Activated B cell treated with CpG ODN at 0.5 μM for 24 hours (primary cell): ENCODE data around the gene SPRY1. TPM values are rescaled to one million over a fixed set of nuclear protein-coding genes. Genes with fewer than 3 reads are reported as not detected.

Experiments used
- ATAC-seq: fragments of 200-7000 bp; cut with Tn5 transposase; one replicate; pipeline ENCODE4 v1.10.0; 2021; ENCODE audit warnings: low read depth, mild to moderate bottlenecking, moderate library complexity
- CTCF ChIA-PET: fragments of 350-600 bp; sonication (Branson Sonifier 250); formaldehyde crosslinking; loops from one replicate; lab custom pipeline; 2021; ENCODE audit warnings: antibody characterized with exemption; lab: Charles Lee
- POLR2A ChIA-PET: fragments of 350-600 bp; sonication (Branson Sonifier 250); formaldehyde crosslinking; loops from one replicate; lab custom pipeline; 2021; ENCODE audit warnings: antibody characterized with exemption; lab: Charles Lee
- DNase-seq: peaks from one replicate; pipeline ENCODE4 v3.0.0; 2022
- H3K27ac Mint-ChIP-seq: one replicate; pipeline ENCODE4 v1.8.0; 2020; ENCODE audit warnings: mixed read lengths
- H3K27me3 Mint-ChIP-seq: one replicate; pipeline ENCODE4 v1.8.0; 2021; ENCODE audit warnings: mixed read lengths
- H3K36me3 Mint-ChIP-seq: one replicate; pipeline ENCODE4 v1.8.0; 2021; ENCODE audit warnings: low read depth, mixed read lengths
- H3K4me1 Mint-ChIP-seq: one replicate; pipeline ENCODE4 v1.8.0; 2021; ENCODE audit warnings: mixed read lengths
- H3K4me3 Mint-ChIP-seq: one replicate; pipeline ENCODE4 v1.8.0; 2020; ENCODE audit warnings: mild to moderate bottlenecking, mixed read lengths
- H3K9me3 Mint-ChIP-seq: one replicate; pipeline ENCODE4 v1.8.0; 2020; ENCODE audit warnings: mixed read lengths
- intact Hi-C: fragments of 100-400 bp; cut with micrococcal nuclease; formaldehyde crosslinking; loops from one replicate; pipeline ENCODE4 v1.15.1; 2024
- total RNA-seq: library from RNA; stranded (reverse); gene quantifications from 2 replicates; pipeline ENCODE4 v1.2.3, GENCODE V29; 2022
- TF ChIP-seq, protein P1 (sequence below): fragments of 200-600 bp; IDR thresholded peaks from one replicate; pipeline ENCODE4 v1.8.0; 2022; ENCODE audit warnings: antibody characterized with exemption, mild to moderate bottlenecking

SPRY1 gene
- total RNA-seq, 1 donor from 2014 or later, result 4.1 TPM

GRCh38 chr4:123412700-123413512 is 16.3 kb downstream of the SPRY1 start:
- intact Hi-C loops, result no loop called here
- no peak for ATAC-seq
- ChIA-PET POLR2A (no interaction called here), CTCF (no interaction called here)
- no peak overlapping the region for H3K4me3 Mint-ChIP-seq
- TF ChIP-seq, protein P1, sequence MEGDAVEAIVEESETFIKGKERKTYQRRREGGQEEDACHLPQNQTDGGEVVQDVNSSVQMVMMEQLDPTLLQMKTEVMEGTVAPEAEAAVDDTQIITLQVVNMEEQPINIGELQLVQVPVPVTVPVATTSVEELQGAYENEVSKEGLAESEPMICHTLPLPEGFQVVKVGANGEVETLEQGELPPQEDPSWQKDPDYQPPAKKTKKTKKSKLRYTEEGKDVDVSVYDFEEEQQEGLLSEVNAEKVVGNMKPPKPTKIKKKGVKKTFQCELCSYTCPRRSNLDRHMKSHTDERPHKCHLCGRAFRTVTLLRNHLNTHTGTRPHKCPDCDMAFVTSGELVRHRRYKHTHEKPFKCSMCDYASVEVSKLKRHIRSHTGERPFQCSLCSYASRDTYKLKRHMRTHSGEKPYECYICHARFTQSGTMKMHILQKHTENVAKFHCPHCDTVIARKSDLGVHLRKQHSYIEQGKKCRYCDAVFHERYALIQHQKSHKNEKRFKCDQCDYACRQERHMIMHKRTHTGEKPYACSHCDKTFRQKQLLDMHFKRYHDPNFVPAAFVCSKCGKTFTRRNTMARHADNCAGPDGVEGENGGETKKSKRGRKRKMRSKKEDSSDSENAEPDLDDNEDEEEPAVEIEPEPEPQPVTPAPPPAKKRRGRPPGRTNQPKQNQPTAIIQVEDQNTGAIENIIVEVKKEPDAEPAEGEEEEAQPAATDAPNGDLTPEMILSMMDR, result no peak
- no peaks in the 10 kb centered on the region for H3K36me3 Mint-ChIP-seq
- H3K9me3 Mint-ChIP-seq, result no peaks in the 10 kb centered on the region
- H3K27ac Mint-ChIP-seq, result no peak overlapping the region
- peaks cover 2% of the 10 kb centered on the region for H3K27me3 Mint-ChIP-seq
- H3K4me1 Mint-ChIP-seq, result peaks cover 29% of the 10 kb centered on the region
- no peak for DNase-seq

DNA sequence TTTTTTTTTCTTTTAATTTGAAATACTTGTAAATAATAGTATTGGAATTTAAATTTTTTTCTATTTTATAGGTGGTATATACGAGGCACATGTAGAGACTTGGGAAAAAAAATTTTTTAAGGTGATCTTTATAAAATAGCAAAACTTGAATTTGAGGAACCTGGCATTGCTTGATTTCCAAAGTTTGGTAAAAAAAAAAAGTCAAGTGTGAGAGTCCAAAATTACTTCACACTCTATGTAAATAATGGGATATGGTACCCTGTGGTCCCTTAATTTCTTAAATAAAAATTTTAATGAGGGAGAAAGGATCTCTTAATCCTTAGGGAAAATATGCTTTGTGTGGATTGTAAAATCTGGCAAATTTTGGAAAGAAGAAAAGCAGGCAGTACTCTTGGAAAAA is 19.0 kb downstream of the SPRY1 start:
- intact Hi-C loops, result no loop called here
- no peaks in the 10 kb centered on the region for H3K36me3 Mint-ChIP-seq
- DNase-seq (no peak), ATAC-seq (no peak)
- H3K4me1 Mint-ChIP-seq, result peaks cover 43% of the 10 kb centered on the region
- H3K27ac Mint-ChIP-seq, result no peak overlapping the region
- POLR2A ChIA-PET, result no interaction called here
- TF ChIP-seq, protein P1, result no peak
- no peak overlapping the region for H3K4me3 Mint-ChIP-seq
- H3K9me3 Mint-ChIP-seq, result no peaks in the 10 kb centered on the region
- peaks cover 2% of the 10 kb centered on the region for H3K27me3 Mint-ChIP-seq
- CTCF ChIA-PET, result no interaction called here

DNA sequence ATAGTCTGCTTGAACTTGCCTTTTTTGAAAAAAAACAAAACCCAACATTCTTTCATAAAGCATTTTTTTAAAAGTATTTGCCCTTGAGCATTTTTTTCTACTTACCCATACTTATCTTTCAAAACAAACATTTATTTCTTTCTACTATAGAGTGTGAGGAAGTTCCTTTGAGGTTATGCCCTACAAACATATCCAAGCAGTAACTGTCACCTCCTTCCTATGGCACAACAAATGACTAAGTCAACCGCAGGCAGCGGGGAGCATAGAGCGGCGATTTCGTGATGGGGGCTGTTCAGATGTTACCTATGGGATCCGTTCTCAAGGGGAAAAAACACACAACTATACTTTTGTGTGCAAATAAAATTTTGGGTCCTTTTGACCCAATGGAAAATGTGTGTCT is 19.4 kb downstream of the SPRY1 start:
- DNase-seq, result no peak
- TF ChIP-seq, protein P1, result no peak
- H3K27me3 Mint-ChIP-seq, result peaks cover 2% of the 10 kb centered on the region
- H3K4me1 Mint-ChIP-seq, result peaks cover 43% of the 10 kb centered on the region
- H3K36me3 Mint-ChIP-seq, result no peaks in the 10 kb centered on the region
- ATAC-seq, result no peak
- H3K9me3 Mint-ChIP-seq, result no peaks in the 10 kb centered on the region
- intact Hi-C loops, result no loop called here
- ChIA-PET POLR2A (no interaction called here), CTCF (no interaction called here)
- no peak overlapping the region for H3K27ac Mint-ChIP-seq
- H3K4me3 Mint-ChIP-seq, result no peak overlapping the region

DNA sequence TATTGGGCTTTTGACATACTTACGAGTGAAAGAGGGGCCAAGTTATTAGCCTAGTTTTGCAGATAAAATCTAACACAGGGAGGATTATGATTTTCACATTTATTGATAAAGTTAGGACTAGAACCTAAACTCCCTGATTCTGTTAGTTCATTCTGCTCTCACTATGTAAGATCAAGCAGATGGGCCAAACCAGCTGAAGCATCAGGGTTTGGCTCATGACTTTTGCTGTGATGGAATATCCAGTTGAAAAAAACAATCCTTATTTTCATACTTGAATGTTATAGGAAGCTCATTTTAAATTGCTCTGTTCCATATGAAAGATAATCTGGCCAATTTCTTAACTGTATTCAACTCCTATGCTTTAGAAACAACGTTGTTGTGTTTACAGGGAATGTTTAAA is 21.2 kb downstream of the SPRY1 start:
- no peak overlapping the region for H3K27ac Mint-ChIP-seq
- no peak for ATAC-seq

More for the DNA sequence above, 21.2 kb downstream of the SPRY1 start:
- DNase-seq, result no peak
- ChIA-PET POLR2A (interaction anchor here (0.7 kb wide), 1 partner anchor 35 kb away, joined by 3 read pairs; no protein-coding TSS in a partner anchor), CTCF (no interaction called here)
- H3K27me3 Mint-ChIP-seq, result peaks cover 2% of the 10 kb centered on the region
- TF ChIP-seq, protein P1, result no peak
- peaks cover 40% of the 10 kb centered on the region for H3K4me1 Mint-ChIP-seq
- H3K9me3 Mint-ChIP-seq, result no peaks in the 10 kb centered on the region
- no peaks in the 10 kb centered on the region for H3K36me3 Mint-ChIP-seq
- H3K4me3 Mint-ChIP-seq, result no peak overlapping the region
- intact Hi-C loops, result loop anchor here (2.0 kb wide), 1 partner anchor 19 kb away; no protein-coding TSS in a partner anchor
